ENCODE data around the gene OXCT2.
"Not testable (repeated sequence)": the region's sequence is repeated elsewhere in the genome, so short reads cannot be mapped to it uniquely, and the experiment has no call there.

OXCT2 gene

DNA sequence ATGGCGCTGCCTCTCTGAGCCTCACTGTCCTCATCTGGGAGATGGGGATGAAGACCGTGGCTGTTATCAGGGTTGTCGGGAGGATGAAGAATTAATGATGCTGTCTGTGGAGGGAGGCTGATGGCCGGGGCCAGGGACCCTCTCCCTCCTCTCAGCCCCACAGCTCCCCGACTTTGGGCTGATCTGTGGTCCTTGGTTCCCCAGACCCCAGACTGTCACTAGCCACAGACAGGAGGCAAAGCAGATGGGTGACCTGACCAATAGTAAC, 15.9 kb upstream of the OXCT2 start:
- DNase-seq, result not testable (repeated sequence)

DNA sequence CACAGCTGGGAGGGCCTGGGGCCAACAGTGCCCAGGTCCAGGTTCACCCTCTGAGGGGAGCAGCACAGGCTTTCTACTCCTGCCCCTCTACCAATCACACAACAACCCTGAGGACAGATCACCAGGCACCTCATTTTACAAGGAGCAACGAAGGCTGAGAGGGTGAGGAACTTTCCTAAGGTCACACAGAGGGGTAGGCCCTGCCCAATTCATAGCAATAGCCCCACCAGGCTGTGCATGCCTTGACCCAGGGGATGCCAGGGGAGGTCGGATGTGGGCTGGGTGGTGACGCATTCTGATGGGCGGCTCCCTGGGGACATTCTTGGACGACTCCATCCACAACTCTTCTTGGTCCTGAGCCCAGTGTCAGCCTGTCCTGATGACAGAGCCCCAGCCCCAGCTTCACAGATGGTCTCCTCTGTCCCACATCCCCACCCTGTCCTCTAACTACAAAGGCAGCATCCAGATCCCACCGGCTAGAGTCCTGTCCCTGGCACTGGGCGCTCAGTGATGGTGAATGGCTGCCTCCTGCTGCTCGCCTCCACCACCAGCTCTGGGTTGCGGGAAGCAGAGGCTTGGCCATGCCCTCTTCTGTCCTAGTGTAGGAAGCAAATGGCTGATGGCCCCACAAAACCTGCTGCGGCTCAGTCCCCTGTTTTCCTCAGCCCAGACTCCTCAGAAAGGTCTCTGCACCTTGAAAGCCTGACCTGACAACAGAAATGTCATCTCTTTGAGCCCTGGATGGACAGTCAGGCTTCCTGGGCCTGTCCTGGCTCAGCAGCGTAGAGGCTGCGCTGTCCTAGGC, 15.4 kb upstream of the OXCT2 start:
- not testable (repeated sequence) for DNase-seq

DNA sequence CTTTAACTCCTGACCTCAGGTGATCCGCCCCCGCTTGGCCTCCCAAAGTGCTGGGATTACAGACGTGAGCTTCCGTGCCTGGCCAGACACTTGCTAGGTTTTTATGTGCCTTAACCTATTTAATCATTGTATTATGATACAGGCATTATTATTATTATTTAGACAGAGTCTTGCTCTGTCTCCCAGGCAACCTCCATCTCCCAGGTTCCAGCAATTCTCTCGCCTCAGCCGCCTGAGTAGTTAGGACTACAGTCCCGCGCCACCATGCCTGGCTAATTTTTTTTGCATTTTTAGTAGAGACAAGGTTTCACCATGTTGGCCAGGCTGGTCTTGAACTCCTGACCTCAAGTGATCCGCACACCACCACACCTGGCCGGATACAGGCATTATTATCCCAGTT, 11.5 kb upstream of the OXCT2 start:
- not testable (repeated sequence) for DNase-seq

DNA sequence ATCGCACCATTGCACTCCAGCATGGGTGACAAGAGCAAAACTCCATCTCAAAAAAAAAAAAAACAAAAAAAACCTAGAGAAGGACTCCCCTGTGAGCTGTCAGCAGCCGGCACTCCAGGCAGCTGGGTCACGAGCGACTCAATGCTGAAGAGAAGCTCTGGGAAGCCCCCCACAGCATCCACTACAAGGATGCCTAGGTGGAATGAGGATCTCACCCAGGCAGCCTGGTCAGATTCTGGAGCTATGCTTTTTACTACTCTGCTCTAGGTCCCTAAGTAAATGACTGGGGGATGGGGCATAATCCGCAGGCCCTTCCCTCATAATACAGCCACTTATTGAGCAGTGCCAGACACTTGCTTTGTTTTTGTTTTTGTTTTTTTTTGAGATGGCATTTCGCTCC, 11.0 kb upstream of the OXCT2 start:
- no peak for DNase-seq

DNA sequence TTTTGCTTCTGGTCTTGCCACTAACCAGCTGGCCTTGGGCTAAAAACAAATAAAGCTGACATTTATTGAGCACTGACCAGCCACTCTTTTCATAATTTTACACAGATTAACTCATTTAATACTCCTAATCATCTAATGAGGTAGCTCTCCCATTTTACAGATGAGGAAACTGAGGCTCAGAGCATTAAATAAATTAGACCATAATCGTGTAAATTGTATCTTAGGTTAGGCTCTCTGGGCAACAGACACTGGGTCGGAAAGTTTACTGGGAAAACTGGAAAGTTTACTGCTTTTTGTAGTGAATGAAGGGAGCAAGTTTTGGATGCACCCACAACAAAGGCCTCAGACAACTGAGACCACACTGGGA, 10.2 kb upstream of the OXCT2 start:
- no peak for DNase-seq

DNA sequence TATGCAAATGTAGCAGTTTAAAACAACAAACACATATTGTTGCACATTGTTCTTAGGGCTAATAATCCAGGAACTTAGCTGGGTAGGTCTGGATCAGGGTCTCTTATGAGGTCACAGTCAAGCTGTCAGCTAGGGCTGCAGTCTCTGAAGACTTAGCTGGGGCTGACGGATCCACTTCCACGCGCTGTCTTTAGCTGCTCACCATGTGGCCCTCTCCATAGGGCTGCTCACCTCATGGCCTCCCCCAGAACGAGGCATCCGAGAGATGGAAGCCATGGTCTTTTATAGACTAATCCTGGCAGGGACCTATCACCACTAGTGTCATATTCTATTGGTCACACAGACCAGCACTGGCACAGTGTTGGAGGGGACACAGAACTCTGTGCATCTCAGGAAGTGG, 8.7 kb upstream of the OXCT2 start:
- DNase-seq, result no peak

DNA sequence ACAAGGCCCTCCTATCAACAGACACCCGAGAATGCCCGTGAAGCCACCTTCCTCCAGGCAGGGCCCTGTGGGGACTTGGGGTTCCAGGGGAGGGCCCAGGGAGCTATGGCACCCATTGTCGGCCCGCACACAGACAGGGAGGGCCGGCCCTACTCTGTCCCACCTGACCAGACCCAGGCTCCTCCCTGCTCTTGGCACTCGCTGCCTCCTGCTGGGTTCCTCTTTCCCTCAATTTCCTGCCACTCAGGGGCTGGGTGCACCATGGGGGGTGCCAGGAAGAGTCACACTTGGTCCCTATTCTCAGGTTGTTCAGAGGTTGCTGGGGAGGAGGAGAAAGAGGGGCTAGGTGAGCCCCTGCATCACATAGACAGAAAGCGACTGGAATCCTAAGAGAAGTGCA, 8.0 kb upstream of the OXCT2 start:
- no peak for DNase-seq

DNA sequence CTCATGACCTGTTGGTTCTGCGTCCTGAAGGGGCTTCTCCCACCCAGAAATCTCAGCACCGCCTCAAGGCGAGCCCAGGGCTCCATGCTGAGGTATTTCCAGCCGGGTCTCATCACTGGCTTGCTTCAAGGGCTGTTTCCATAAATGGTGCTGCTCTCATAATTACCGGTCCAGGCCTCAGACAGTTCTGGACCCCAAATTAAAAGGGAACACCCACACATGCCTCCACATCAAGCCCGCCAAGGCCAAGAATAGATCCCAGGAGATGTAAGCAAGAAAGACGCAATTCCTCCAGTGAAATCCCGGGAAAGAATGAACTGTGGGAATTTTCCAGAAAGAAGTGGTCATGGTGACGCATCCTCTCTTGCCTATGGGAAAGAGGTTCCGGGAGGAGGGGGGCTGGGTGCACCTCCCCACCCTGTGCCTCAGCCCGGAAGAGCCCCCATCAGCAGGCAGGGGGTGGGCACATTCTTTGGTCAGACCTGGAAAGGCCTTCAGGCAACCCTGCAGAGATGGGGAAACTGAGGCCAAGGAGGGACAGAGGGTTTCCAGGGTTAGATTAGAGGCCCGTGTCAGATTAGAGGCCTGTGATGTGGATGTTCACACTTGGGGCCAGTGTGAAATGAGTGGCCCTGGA, 7.4 kb upstream of the OXCT2 start:
- DNase-seq, result not testable (repeated sequence)

DNA sequence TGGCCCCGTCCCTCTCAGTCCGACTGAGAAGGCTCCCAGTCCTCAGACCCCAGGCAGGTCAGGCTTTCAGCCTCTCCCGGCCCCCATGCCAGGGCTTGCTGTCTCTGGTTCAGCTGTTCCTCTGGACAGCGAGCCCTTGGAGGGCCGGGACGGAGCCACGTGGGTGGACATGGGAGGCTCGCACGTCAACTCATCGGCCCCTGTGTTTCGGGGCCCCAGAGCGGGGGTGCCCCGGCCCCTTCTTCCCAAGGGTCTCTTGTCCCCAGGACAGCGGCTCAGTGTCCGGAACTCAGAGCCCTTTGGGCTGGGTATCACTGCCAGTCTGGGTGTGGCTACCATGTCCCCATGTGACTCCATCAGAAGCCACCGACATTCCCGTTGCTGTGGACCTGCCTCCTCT, 6.7 kb upstream of the OXCT2 start:
- DNase-seq, result not testable (repeated sequence)

DNA sequence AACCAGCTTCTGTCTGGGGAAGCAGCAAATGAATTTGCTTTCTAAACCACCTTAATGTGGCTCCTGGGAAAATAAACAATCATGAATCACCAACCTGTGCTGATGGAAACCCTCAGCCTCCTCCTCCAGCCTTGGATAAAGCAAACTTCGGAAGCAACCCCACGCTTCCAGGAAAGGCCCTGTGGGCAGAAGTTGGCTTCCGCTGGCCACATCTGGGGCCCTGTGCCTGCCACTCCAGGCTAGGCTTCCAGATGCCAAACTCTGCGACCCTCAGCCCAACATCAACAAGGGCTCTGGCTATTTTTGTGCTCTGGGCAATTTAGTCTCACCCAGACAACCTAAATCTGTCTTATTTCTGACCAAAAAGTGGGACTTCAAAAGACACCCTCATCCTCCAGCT, 6.2 kb upstream of the OXCT2 start:
- no peak for DNase-seq

DNA sequence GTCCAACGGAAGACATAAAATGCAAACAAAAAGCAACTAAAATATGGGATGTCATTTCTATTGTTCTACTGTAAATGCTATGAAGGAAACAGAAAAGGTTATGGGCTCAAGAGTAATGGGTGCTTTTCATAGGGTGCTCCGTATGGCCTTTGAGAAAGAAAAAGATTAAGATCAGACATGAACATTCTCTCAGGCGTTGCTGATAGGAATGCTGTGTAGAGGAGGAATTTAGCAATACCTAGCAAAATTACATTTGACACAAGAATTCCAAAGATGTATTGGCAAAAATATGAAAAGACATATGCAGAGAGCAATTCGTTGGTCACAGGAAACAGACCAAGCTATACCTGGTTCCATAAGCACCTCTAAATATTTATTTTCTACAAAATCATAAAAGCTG, 5.7 kb upstream of the OXCT2 start:
- DNase-seq, result no peak

DNA sequence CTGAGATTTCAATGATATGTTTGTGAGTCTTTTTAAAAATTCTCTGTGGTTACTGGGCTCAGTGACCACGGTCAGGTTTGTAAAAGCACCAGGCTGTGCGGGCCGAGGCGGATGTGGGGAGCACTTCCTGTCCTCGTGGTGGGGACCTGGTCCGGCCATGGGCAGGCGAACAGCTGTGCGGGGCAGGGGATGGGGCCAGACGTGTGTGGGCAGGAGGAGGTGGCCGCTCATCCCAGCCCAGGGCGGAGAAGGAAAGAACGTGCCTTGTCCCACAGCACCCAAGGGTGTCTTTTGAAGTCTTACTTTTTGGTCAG, 5.2 kb upstream of the OXCT2 start:
- no peak for DNase-seq

DNA sequence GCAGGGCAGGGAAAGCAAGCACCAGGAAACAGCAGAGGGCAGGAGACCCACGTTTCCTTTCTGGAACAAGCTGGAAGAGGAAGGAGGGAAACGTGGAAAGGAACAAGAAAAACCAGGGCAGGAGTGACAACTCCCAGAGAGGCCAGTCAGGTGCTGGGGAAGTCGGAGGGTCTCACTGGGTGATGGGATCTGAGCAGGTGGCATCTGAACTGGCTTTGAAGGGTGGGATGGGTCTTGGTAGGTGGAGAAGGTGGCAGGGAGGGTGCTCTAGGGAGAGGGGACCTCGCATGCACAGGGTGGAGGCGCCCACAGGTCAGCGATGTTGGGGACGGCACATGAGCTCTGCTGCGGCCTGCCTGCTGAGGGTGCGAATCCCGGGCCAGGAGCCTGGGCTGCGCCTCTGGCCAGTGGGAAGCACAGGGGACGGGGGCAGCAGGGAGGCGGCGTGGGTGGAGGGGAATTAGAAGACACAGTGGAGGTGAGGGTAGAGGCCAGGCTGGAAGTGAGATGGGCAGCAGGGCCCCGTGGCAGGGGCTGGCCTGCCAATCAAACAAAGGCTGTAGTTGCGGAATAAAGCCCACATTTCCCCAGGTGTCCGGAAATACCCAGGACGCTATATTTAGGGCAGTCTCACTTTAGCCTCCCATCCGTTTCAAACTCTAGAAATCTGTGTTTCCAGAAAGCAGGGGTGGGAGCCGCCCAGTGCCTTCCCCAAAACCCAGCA, 4.7 kb upstream of the OXCT2 start:
- not testable (repeated sequence) for DNase-seq

DNA sequence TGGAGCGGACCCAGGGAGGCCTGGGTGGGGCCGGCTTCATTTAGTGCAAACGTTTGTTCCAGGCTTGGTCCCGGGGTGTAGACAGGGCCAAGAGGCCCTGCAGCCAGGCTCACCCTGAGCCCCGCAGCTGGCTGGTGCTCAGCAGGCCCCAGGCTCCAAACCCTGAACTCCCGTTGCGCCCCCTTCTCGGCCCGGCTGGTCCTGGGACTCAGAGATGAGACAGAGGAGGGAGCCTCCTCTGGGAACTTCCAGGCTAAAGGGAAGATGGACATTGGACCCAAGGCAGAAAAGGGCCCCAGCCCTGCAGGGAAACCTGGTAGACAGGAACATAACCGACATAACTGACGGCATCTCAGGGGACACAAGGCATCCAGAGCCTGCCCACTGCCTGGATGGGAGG, 4.0 kb upstream of the OXCT2 start:
- not testable (repeated sequence) for DNase-seq

DNA sequence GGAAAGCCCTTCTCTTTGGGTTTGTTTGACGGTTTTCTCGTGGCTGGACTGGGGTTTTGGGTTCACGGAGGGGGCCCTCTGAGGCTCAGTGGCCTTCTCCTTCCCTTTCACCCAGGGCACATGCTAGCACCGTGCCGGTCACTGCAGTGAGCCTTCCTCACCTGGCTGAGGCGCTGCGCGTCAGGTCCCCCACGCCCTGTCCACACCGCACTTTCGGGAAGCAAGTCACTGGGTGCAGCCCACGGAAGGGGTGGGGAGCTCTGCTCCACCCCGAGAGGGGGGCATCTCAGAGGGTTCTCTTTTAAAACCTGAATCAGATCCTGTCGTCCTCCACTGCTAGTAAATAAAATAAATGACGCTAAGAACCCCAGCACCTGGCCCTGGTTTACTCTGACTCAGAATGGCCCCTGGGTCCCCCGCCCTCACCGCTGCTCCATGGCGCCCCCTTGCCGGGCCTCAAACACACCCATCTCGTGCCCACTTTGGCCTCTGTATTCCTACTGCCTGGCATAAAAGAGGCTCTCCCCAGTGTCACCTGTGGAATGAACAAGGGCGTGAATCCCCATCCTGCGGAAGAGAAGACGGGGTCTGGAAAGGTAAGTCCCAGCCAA, 2.3 kb upstream of the OXCT2 start:
- DNase-seq, result not testable (repeated sequence)

DNA sequence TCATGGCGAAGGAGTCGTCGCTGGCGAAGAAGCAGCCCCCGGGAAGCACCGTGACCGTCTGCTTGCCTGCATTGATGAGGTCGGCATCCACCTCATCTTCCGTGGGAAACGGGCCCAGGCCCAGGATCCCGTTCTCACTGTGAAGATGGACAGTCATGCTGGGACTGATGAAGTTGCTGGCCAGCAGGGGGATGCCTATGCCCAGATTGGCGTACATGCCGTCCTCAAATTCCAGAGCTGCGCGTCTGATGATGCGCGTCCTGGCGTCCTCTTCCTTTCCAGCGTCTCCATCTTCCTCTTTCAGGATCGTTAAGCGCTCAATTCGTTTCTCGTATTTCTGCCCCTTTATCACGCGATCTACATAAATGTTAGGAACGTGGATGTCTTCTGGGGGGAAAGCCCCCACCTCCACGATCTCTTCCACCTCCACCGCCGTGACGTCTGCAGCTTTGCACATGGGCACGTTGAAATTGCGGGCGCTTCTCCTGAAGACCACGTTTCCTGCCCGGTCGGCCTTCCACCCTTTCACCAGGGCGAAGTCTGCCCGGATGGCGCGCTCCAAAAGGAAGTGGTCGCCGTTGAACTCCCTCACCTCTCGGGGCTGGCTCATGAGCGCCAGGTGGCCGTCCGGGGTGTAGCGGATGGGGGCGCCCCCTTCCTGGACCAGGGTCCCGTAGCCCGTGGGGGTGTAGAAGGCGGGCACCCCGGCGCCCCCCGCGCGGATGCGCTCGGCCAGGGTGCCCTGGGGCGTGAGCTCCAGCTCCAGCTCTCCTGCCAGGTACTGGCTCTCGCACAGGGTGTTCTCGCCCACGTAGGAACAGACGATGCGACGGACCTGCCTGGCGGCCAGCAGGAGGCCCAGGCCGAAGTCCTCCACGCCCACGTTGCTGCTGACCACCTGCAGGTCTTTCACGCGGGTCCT, 787 bp downstream of the OXCT2 start:
- not testable (repeated sequence) for DNase-seq

DNA sequence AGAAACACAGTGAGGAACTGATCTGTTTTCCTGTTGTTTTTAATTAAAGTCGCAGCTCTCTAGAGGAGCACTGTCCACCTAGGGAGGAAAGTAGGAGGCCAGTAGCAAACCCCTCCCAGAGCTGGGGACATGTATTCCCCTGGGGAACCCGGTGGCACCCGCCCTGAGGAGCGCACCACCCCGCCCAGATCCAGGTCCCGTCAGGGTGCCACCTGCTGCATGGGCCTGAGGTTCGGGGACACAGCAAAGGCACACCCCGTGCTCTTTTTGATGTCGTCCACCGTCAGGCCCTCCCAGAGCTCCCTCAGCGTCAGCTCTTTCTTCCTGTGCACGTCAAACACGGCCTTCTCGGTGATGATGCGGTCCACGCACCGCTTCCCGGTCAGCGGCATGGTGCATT, 1.6 kb downstream of the OXCT2 start:
- not testable (repeated sequence) for DNase-seq

DNA sequence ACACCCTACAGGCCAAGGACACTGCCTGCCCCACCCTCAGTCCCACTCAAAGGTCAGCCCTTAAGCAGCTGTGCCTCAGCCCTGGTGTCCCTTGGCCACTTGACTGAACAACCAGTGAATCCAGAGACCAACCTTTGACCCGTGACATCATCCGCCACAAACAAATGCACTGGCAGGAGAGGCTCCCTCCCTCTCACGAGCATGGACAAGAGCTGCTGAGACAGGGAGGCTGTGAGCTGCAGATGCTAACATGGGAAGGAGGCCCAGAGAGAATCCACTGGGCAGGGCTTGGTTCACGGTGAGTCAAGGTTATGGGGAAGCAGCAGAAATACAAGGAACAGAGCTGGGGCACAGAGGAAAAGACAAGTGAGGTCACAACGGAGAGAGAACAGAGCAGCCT, 4.7 kb downstream of the OXCT2 start:
- DNase-seq, result not testable (repeated sequence)

DNA sequence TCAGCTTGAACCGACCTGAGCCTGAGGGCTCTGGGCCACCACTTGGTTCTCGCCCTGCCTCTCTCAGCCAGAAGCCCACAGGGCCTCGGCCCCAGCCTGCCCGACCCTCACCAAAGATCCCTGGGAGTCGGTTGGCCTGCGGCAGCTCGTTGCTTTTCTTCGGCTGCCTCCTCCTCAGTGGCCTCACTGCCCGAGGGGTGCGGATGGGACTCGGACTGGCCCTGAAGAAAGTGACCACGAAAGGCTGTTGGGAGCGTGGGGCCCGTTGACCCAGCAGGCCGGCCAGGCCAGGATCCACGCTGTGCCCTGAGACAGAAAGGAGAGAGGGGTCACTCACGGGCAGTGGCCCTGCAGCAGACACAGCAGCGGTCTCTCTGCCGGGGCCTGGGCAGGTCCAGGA, 6.6 kb downstream of the OXCT2 start:
- not testable (repeated sequence) for DNase-seq

DNA sequence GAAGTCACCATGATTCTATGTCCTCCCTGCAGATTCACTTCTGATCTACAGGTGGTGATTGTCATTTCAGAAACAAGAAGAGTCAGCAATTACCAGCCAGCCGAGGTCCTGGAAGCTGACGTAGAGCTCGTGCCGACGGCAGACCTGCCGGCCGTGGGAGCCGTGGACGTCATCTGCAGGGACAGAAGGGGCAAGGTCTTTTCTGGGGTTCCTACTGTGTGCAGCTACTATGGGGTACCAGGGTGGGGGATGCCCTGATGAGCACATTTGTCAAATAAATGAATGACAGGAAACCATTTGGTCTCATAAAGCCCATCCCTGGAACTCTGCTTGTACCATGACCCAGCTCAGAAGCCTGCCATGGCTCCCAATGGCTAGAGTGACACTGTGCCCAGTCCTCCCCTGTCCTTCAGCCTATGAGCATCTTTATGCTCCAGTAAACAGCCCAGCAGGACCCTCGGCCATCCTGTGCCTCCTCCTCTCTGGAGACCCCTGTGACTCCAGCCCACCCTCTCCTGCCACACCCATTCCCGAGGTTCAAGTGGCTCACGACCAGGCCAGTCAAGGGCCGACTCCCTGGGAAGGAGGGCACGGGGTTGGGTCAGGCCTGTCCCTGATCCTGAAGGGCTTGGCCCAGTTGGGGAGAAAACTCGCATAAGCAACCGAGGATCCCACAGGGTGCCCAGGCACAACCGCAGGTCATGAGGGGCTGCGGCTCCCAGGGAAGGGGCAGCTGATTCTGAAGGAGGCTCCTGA, 7.4 kb downstream of the OXCT2 start:
- DNase-seq, result not testable (repeated sequence)

DNA sequence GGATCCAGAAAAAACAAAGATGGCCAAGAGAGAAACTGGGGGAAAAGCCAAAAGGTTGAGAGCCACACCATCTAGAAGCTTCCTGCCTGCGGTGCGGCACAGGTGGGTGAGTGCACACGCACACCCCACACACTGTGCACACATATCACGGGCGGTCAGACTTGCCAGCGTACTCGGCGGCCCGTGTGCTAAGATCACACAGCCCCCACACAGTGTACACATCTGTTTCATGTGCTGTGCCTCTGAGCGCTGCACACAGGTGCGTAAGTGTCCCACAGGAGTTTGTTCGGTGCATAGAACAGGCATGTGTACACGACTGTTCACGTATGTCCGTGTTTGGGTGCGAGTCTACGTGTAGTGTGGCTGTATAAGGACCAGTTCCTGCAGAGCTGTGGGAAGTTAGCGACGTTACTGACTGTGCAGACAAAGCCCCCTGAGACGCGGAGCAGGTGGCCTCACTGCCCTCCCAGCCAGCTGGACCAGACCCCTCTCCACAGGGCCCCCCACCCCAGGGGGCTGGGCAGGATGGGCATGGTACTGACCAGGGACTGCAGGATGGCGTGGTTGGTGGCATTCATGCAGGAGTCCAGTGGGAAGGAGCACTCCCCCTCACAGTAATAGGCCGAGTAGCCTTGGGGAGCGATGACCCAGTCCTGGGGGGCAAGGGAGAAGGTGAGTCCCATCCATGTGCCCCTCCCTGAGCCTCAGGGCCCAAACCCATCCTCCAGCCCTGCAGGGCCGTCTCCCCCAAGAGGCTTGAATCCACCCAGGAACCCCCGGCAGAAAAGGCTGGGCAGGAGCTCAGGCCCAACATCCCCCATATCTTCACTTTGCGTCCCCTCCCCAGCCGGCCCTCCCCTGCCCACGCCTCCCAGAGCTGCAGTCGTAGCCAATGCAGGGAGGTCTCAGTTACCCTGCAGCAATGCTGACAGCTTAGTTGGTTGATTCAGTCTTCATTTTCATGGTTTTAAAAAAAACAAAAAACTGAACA, 8.3 kb downstream of the OXCT2 start:
- no peak for DNase-seq
